Mesothelial cell of epicardium (in vitro differentiated cells): ENCODE results near the gene PDGFRB. TPM values are rescaled to one million over a fixed set of nuclear protein-coding genes. Genes with fewer than 3 reads are reported as not detected.

Experiments used
- DNase-seq, 2 experiments: peaks; one replicate each; pipeline ENCODE4 v3.0.0; 2021; ENCODE audit warnings: low spot score in 2 of 2; ENCODE audit not compliant: unreplicated experiment in 2 of 2
- H3K27ac Mint-ChIP-seq: 2 replicates; pipeline ENCODE4 v1.8.0; 2021; ENCODE audit warnings: mixed read lengths
- H3K27me3 Mint-ChIP-seq: 2 replicates; pipeline ENCODE4 v1.8.0; 2021; ENCODE audit warnings: low read depth, mixed read lengths
- H3K36me3 Mint-ChIP-seq: 2 replicates; pipeline ENCODE4 v1.8.0; 2021; ENCODE audit warnings: mixed read lengths
- H3K4me1 Mint-ChIP-seq: 2 replicates; pipeline ENCODE4 v1.8.0; 2021; ENCODE audit warnings: mixed read lengths
- H3K4me3 Mint-ChIP-seq: 2 replicates; pipeline ENCODE4 v1.8.0; 2021; ENCODE audit warnings: mild to moderate bottlenecking, moderate library complexity, mixed read lengths
- H3K9me3 Mint-ChIP-seq: 2 replicates; pipeline ENCODE4 v1.8.0; 2021; ENCODE audit warnings: mixed read lengths
- CTCF ChIP-seq: fragments of 200-600 bp; sonication (generic); IDR thresholded peaks from one replicate; pipeline ENCODE4 v1.5.0; 2021; ENCODE audit warnings: antibody characterized with exemption; ENCODE audit not compliant: unreplicated experiment
- total RNA-seq: library from RNA; stranded (reverse); gene quantifications from 3 replicates; pipeline ENCODE4 v1.2.1, GENCODE V29; 2021

PDGFRB gene
- total RNA-seq, 1 donor from 2014 or later = 100 TPM

- Mint-ChIP-seq H3K27ac (no peak overlapping the region), H3K4me1 (peaks cover 6% of the 10 kb centered on the region), H3K4me3 (no peak overlapping the region), H3K27me3 (peaks cover 4% of the 10 kb centered on the region), H3K9me3 (no peaks in the 10 kb centered on the region), H3K36me3 (no peaks in the 10 kb centered on the region)
- no peak for TF ChIP-seq CTCF
- DNase-seq = no peak
These were observed 26.3 kb upstream of the PDGFRB start for GRCh38 chr5:150181766-150182545.

GRCh38 chr5:150181027-150181426 lies 25.4 kb upstream of the PDGFRB start:
- no peak for DNase-seq
- TF ChIP-seq CTCF = no peak
- peaks cover 6% of the 10 kb centered on the region for H3K4me1 Mint-ChIP-seq
- H3K4me3 Mint-ChIP-seq = no peak overlapping the region
- no peaks in the 10 kb centered on the region for H3K9me3 Mint-ChIP-seq
- no peaks in the 10 kb centered on the region for H3K36me3 Mint-ChIP-seq
- H3K27me3 Mint-ChIP-seq = no peaks in the 10 kb centered on the region
- peak overlapping the region; percentile 11 for H3K27ac Mint-ChIP-seq

GRCh38 chr5:150180241-150181026 lies 24.8 kb upstream of the PDGFRB start:
- no peak for TF ChIP-seq CTCF
- Mint-ChIP-seq H3K36me3 (no peaks in the 10 kb centered on the region), H3K9me3 (no peaks in the 10 kb centered on the region), H3K4me3 (no peak overlapping the region), H3K27me3 (no peaks in the 10 kb centered on the region), H3K4me1 (peaks cover 6% of the 10 kb centered on the region), H3K27ac (peak overlapping the region; percentile 76)
- no peak for DNase-seq

- no peaks in the 10 kb centered on the region for H3K9me3 Mint-ChIP-seq
- H3K36me3 Mint-ChIP-seq = no peaks in the 10 kb centered on the region
- peaks cover 9% of the 10 kb centered on the region for H3K4me1 Mint-ChIP-seq
- no peak overlapping the region for H3K4me3 Mint-ChIP-seq
- no peak for DNase-seq
- no peaks in the 10 kb centered on the region for H3K27me3 Mint-ChIP-seq
- TF ChIP-seq CTCF = no peak
- no peak overlapping the region for H3K27ac Mint-ChIP-seq
These were observed 23.5 kb upstream of the PDGFRB start for GRCh38 chr5:150179019-150179620.

- Mint-ChIP-seq H3K4me1 (peaks cover 15% of the 10 kb centered on the region), H3K9me3 (no peaks in the 10 kb centered on the region), H3K27me3 (no peaks in the 10 kb centered on the region), H3K36me3 (no peaks in the 10 kb centered on the region), H3K4me3 (no peak overlapping the region), H3K27ac (no peak overlapping the region)
- DNase-seq = no peak
- no peak for TF ChIP-seq CTCF
These were observed 22.6 kb upstream of the PDGFRB start for GRCh38 chr5:150178262-150178661.
